Mesodermal cell (in vitro differentiated cells): Measurements from ENCODE around the gene SCN11A.
A peak's percentile ranks its signal among the peaks of the same experiment; 100 is the strongest.
"Not testable (repeated sequence)": the region's sequence is repeated elsewhere in the genome, so short reads cannot be mapped to it uniquely, and the experiment has no call there.

Source experiments
- H3K27ac ChIP-seq: 2 replicates; pipeline ENCODE4 v1.7.0; 2013; ENCODE audit warnings: mild to moderate bottlenecking, low read depth, low read length, moderate library complexity; ENCODE audit not compliant: severe bottlenecking
- H3K36me3 ChIP-seq: 2 replicates; pipeline ENCODE4 v1.7.1; 2013; ENCODE audit warnings: mild to moderate bottlenecking, low read length, moderate library complexity; ENCODE audit not compliant: control insufficient read depth, insufficient read depth
- H3K4me1 ChIP-seq: one replicate; pipeline ENCODE4 v1.7.1; 2013; ENCODE audit warnings: mild to moderate bottlenecking, low read length; ENCODE audit not compliant: insufficient read depth, control insufficient read depth, poor library complexity, severe bottlenecking
- H3K4me3 ChIP-seq: 2 replicates; pipeline ENCODE4 v1.7.0; 2013; ENCODE audit warnings: low read length, control low read depth, mild to moderate bottlenecking; ENCODE audit not compliant: insufficient read depth, poor library complexity, severe bottlenecking; ENCODE audit errors: extremely low read depth
- H3K9me3 ChIP-seq: 2 replicates; pipeline ENCODE4 v1.7.1; 2013; ENCODE audit warnings: mild to moderate bottlenecking, low read length, moderate library complexity; ENCODE audit not compliant: control insufficient read depth
- WGBS, 2 experiments: methylation state at CpG; one replicate each; pipeline ENCODE4 v1.1.5; 2013; ENCODE audit warnings: missing lambda C conversion rate in 2 of 2; ENCODE audit not compliant: insufficient coverage in 2 of 2; 5-methylcytosine and 5-hydroxymethylcytosine counted together

Gene SCN11A

DNA sequence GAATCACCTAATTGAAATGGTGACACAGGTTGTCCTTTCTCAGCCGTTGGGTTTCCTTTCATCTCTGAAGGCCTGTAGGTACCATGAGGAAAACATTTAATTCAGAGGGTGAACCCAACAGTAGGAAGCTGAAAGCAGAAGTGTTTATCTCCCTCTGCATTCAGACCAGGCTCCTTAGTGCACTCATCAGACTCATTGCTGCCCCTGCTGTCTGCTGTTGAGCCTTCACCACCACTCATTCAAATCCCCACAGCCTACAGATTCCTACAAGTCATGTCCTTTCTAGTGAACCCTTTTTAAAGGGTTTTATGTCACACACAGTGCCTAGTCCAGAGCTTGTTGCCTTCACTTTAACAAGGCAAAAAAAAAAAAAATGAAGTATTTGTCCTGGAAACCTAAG is 13.5 kb upstream of the SCN11A start:
- peaks cover 42% of the 10 kb centered on the region for H3K36me3 ChIP-seq
- peak overlapping the region; percentile 38 for H3K27ac ChIP-seq
- H3K4me3 ChIP-seq: no peak overlapping the region
- H3K9me3 ChIP-seq: no peaks in the 10 kb centered on the region
- no peaks in the 10 kb centered on the region for H3K4me1 ChIP-seq
- WGBS, 2 experiments: 57 to 67% methylated on average over 1 of the region's 1 CpG

DNA sequence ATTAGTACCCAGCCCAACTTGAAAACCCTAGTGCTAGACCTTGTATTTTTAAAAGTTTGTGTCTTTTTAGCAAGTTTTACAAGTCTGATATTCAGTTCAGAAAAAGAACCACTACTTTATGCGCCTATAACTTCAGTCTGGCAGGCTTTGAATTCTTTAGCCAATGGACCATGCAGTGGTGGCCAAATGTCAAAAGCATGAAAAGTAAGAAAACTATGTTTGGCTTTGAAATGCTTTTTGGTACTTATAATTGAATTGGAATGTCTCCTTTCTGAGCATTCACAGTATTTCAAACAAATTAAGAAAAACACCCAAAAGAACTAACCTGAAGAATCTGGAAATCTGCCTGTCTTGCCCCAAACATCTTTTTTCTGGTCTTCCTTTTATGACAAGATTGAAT is 12.9 kb upstream of the SCN11A start:
- 100% methylated on average over 1 of the region's 1 CpG; no CpG with 5 or more reads in 1 of the 2 experiments for WGBS, 2 experiments
- Histone ChIP-seq H3K9me3 (no peaks in the 10 kb centered on the region), H3K4me1 (no peaks in the 10 kb centered on the region), H3K27ac (peak overlapping the region; percentile 38), H3K36me3 (peaks cover 37% of the 10 kb centered on the region), H3K4me3 (no peak overlapping the region)

- peaks cover 24% of the 10 kb centered on the region for H3K36me3 ChIP-seq
- peaks cover 3% of the 10 kb centered on the region for H3K4me1 ChIP-seq
- WGBS, 2 experiments: 100% methylated on average over 2 to 3 of the region's 3 CpGs
- no peak overlapping the region for H3K4me3 ChIP-seq
- no peaks in the 10 kb centered on the region for H3K9me3 ChIP-seq
- no peak overlapping the region for H3K27ac ChIP-seq
Observed at GRCh38 chr3:39063143-39063542, 11.4 kb upstream of the SCN11A start.

DNA sequence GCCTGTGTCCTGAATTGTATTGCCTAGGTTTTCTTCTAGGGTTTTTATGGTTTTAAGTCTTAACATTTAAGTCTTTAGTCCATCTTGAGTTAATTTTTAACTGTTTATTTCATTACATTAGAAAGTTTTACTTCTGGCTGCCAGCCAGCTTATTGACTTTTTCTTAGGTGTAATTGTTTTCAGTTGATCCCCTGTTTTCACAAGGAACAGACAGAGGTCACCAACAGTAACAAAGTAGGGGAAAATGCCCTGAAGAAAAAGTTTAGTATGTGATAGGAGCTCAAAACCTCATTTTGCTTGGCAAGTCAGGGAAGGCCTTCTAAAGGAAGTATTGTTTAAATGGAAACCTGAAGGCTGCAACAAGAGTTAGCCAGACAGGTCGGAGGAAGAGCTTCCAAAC is 10.4 kb upstream of the SCN11A start:
- Histone ChIP-seq H3K36me3 (peaks cover 17% of the 10 kb centered on the region), H3K4me3 (no peak overlapping the region), H3K27ac (no peak overlapping the region), H3K4me1 (peaks cover 3% of the 10 kb centered on the region), H3K9me3 (no peaks in the 10 kb centered on the region)
- 100% methylated on average over 1 of the region's 1 CpG for WGBS, 2 experiments

DNA sequence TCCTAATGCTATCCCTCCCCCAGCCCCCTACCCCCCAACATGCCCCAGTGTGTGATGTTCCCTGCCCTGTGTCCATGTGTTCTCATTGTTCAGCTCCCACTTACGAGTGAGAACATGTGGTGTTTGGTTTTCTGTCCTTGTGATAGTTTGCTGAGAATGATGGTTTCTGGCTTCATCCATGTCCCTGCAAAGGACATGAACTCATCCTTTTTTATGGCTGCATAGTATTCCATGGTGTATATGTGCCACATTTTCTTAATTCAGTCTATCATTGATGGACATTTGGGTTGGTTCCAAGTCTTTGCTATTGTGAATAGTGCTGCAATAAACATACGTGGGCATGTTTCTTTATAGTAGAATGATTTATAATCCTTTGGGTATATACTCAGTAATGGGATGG is 9.5 kb upstream of the SCN11A start:
- H3K9me3 ChIP-seq, H3K36me3 ChIP-seq, H3K4me3 ChIP-seq, H3K4me1 ChIP-seq, H3K27ac ChIP-seq: not testable (repeated sequence)
- WGBS, 2 experiments: no CpG with 5 or more reads among the region's 2 CpGs

DNA sequence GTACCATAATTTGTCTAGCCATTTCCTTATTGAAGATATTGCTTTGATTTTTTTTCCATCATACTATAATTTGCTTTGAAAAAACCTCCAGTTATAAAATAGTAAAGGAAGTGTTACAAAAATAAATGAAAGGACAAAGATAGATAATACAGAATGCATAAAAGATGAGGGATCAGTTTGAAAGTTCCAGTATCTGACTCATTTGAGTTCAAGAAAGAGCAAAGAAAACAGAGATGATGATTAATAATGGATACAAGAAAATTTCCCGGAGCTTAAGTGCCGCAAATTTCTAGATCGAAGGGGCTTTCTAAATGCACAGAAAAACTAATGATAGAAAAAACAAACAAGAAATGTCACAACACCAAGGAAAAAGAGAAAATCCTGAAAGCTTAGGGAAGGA is 4.4 kb upstream of the SCN11A start:
- Histone ChIP-seq H3K9me3 (no peaks in the 10 kb centered on the region), H3K4me3 (no peak overlapping the region), H3K4me1 (peaks cover 3% of the 10 kb centered on the region), H3K36me3 (no peaks in the 10 kb centered on the region), H3K27ac (no peak overlapping the region)
- no CpG with 5 or more reads among the region's 3 CpGs for WGBS, 2 experiments

GRCh38 chr3:39053696-39054095 is 2.0 kb upstream of the SCN11A start:
- whole genome bisulfite sequencing, 2 experiments: 100% methylated on average over 2 of the region's 2 CpGs
- H3K27ac ChIP-seq: no peak overlapping the region
- no peaks in the 10 kb centered on the region for H3K4me1 ChIP-seq
- no peaks in the 10 kb centered on the region for H3K36me3 ChIP-seq
- H3K4me3 ChIP-seq: no peak overlapping the region
- no peaks in the 10 kb centered on the region for H3K9me3 ChIP-seq

DNA sequence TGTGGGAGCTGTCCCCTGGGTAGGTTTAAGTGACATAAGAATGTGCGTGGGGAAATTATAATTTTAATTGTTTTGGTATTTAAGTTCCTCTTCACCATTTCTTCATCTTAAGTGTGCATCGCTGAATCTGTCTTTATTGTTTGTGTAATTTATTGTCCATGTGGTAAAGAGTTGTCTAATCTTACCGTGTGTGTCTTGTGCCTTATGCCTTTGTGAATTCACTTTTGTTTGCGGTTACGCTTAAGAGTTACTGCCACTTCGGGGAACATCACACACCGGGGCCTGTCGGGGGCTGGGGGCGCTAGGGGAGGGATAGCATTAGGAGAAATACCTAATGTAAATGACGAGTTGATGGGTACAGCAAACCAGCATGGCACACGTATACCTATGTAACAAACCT is 839 bp upstream of the SCN11A start:
- peak overlapping the region; percentile 98 for H3K27ac ChIP-seq
- 0 to 20% methylated on average over 2 of the region's 11 CpGs for WGBS, 2 experiments
- H3K9me3 ChIP-seq: no peaks in the 10 kb centered on the region

GRCh38 chr3:39050029-39050428 is 1.7 kb downstream of the SCN11A start:
- H3K9me3 ChIP-seq: no peaks in the 10 kb centered on the region
- no peaks in the 10 kb centered on the region for H3K36me3 ChIP-seq
- no peaks in the 10 kb centered on the region for H3K4me1 ChIP-seq
- H3K4me3 ChIP-seq: no peak overlapping the region
- no peak overlapping the region for H3K27ac ChIP-seq

More for the DNA sequence above, 839 bp upstream of the SCN11A start:
- Histone ChIP-seq H3K4me1 (no peaks in the 10 kb centered on the region), H3K4me3 (peak overlapping the region; percentile 87), H3K36me3 (no peaks in the 10 kb centered on the region)

DNA sequence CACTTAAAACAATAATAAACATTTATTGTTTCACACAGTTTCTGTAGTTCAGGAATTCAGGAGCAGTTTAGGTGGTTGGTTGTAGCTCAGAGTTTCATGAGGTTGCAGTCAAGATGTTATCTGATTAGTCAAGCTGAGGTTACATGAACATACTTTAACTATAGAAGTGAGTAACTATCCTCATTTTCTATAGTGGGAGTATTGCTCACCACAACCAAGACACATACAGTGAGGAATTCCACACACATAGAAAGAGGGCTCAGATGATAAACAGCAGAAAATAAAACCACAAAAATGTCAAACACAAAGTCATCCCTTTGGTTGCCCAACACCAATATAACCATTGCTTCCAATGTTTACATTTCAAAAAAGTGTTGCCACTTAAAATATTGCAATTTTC is 13.6 kb downstream of the SCN11A start:
- Histone ChIP-seq H3K4me1 (no peaks in the 10 kb centered on the region), H3K4me3 (no peak overlapping the region), H3K36me3 (no peaks in the 10 kb centered on the region), H3K9me3 (no peaks in the 10 kb centered on the region), H3K27ac (no peak overlapping the region)

DNA sequence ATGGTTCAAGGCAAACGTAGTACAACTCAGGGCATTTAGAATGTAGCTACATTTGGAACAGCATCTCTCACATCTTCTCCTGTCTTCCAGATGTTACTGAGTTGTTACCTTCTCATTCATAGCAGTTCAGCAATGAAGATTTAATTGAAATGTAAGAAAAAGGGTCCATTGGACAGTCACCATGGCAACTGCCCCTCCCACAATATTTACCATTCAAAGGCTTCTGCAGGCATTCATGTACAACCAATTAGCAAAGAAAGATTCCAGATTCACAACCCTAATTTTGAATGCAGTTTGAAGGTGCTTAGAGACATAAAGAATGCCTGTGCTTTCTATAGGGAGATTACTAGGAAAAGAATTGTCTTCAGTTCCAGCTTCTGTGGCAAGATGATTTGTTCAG is 22.2 kb downstream of the SCN11A start:
- Histone ChIP-seq H3K9me3 (no peaks in the 10 kb centered on the region), H3K27ac (no peak overlapping the region), H3K4me1 (no peaks in the 10 kb centered on the region), H3K36me3 (no peaks in the 10 kb centered on the region), H3K4me3 (no peak overlapping the region)
- 100% methylated on average over 1 of the region's 1 CpG; no CpG with 5 or more reads in 1 of the 2 experiments for WGBS, 2 experiments

GRCh38 chr3:39028546-39028945 is 23.2 kb downstream of the SCN11A start:
- H3K27ac ChIP-seq: no peak overlapping the region
- no peak overlapping the region for H3K4me3 ChIP-seq
- no peaks in the 10 kb centered on the region for H3K36me3 ChIP-seq
- H3K9me3 ChIP-seq: no peaks in the 10 kb centered on the region
- WGBS, 2 experiments: 100% methylated on average over 2 of the region's 3 CpGs
- H3K4me1 ChIP-seq: no peaks in the 10 kb centered on the region
